Bone marrow (tissue), 2 donors: ENCODE results near the gene GPR85.
"Not testable (repeated sequence)": the region's sequence is repeated elsewhere in the genome, so short reads cannot be mapped to it uniquely, and the experiment has no call there.

Experiments used
- DNase-seq, 2 donors: peaks; one replicate each; lab custom pipeline; 2025; lab: John Stamatoyannopoulos, UW

The GPR85 gene

GRCh38 chr7:113084496-113085172 is 2.0 kb downstream of the GPR85 start:
- DNase-seq, result no peak

- no peak for DNase-seq
Observed at GRCh38 chr7:113083816-113084495, 2.7 kb downstream of the GPR85 start.

GRCh38 chr7:113083132-113083815 is 3.4 kb downstream of the GPR85 start:
- no peak for DNase-seq

- no peak for DNase-seq
Observed at GRCh38 chr7:113078331-113078730, 8.3 kb downstream of the GPR85 start.

- no peak for DNase-seq
Observed at GRCh38 chr7:113076703-113077102, 9.9 kb downstream of the GPR85 start.

- DNase-seq, result no peak
Observed at GRCh38 chr7:113071465-113071864, 15.2 kb downstream of the GPR85 start.

- no peak for DNase-seq
Observed at GRCh38 chr7:113062499-113062898, 24.1 kb downstream of the GPR85 start.

GRCh38 chr7:113060100-113060499 is 26.5 kb downstream of the GPR85 start:
- no peak for DNase-seq

- DNase-seq, result no peak
Observed at GRCh38 chr7:113054938-113055337, 31.7 kb downstream of the GPR85 start.

GRCh38 chr7:113054272-113054671 is 32.4 kb downstream of the GPR85 start:
- DNase-seq, result not testable (repeated sequence)

- not testable (repeated sequence) for DNase-seq
Observed at GRCh38 chr7:113049221-113049620, 37.4 kb downstream of the GPR85 start.

GRCh38 chr7:113046453-113046852 is 40.2 kb downstream of the GPR85 start:
- DNase-seq, result no peak

- no peak for DNase-seq
Observed at GRCh38 chr7:113045379-113045778, 41.2 kb downstream of the GPR85 start.

- no peak for DNase-seq
Observed at GRCh38 chr7:113044394-113044793, 42.2 kb downstream of the GPR85 start.

GRCh38 chr7:113040849-113041248 is 45.8 kb downstream of the GPR85 start:
- DNase-seq, result no peak

GRCh38 chr7:113033959-113034358 is 52.7 kb downstream of the GPR85 start:
- DNase-seq, result no peak
